Psoas muscle (tissue), 8 donors: ENCODE measurements around the gene TNS3. TPM values are rescaled to one million over a fixed set of nuclear protein-coding genes. Genes with fewer than 3 reads are reported as not detected.

Experiments used
- ATAC-seq, 4 donors: fragments of 200-7000 bp; cut with Tn5 transposase; one replicate each; pipeline ENCODE4 v1.9.1; 2020; ENCODE audit warnings: moderate library complexity in 3 of 4, mild to moderate bottlenecking in 2 of 4
- DNase-seq, 2 donors: peaks; one replicate each; pipeline ENCODE4 v3.0.0-alpha.2; 2020
- H3K27ac ChIP-seq: fragments of 200-600 bp; one replicate; pipeline ENCODE4 v1.8.0; 2022
- H3K27me3 ChIP-seq, 3 donors: fragments of 200-600 bp in 1 of 3; one replicate each; pipeline versions ENCODE4 v1.6.1 to v1.8.0; 2013 to 2022; ENCODE audit warnings: low read length in 2 of 3, mild to moderate bottlenecking in 2 of 3, moderate library complexity in 1 of 3; ENCODE audit not compliant: insufficient read depth in 3 of 3
- H3K36me3 ChIP-seq, 2 donors: fragments of 200-600 bp in 1 of 2; one replicate each; pipeline versions ENCODE4 v1.6.1 to v1.8.0; 2013 to 2022; ENCODE audit warnings: low read depth in 1 of 2, mild to moderate bottlenecking in 1 of 2, moderate library complexity in 1 of 2; ENCODE audit not compliant: insufficient read depth in 1 of 2
- H3K4me1 ChIP-seq: fragments of 200-600 bp; one replicate; pipeline ENCODE4 v1.8.0; 2022
- H3K4me3 ChIP-seq: fragments of 200-600 bp; one replicate; pipeline ENCODE4 v1.8.0; 2022; ENCODE audit warnings: mild to moderate bottlenecking
- H3K9me3 ChIP-seq: fragments of 200-600 bp; one replicate; pipeline ENCODE4 v1.8.0; 2022
- WGBS, 3 donors: extraction: QIAGEN DNeasy Blood & Tissue Kit; methylation state at CpG; one replicate each; pipeline versions ENCODE4 v1.1.6 to v1.1.7; 2013; 5-methylcytosine and 5-hydroxymethylcytosine counted together
- intact Hi-C, 2 donors: fragments of 100-400 bp; cut with DNase I; formaldehyde crosslinking; loops; one replicate each; pipeline versions ENCODE4 v1.11.0 to v1.14.2; 2022
- polyA plus RNA-seq, 3 donors: library from polyadenylated mRNA; stranded (reverse); fragments of 200-250 nt; gene quantifications; one replicate each; pipeline ENCODE4 v1.2.3, GENCODE V29; 2013
- total RNA-seq, 4 donors: library from RNA; stranded (reverse); fragmentation: NEBNext Ultra II Directional in 2 of 4; extraction: Animal tissue kit (Norgen Biotek cat#: 25700) in 2 of 4; gene quantifications; one replicate each; pipeline versions ENCODE4 v1.2.1 to v1.2.4, GENCODE V29; 2021 to 2023
- TF ChIP-seq, protein P1 (sequence below): fragments of 200-600 bp; IDR thresholded peaks from one replicate; pipeline ENCODE4 v1.8.0; 2022; ENCODE audit warnings: antibody characterized with exemption
- donor health status: healthy with polysubstance abuse.
- donor health status: DM: no; HTN: no; CAD: no; lungs with moderate emphysema.
- donor health status: Bipolar disorder and iron deficiency.
- donor health status: healthy.
- donor health status: DM: yes; HTN: yes; CAD: no.
- donor health status: DM: no; HTN: no; CAD: no.
- donor health status: DM: no; HTN: no; CAD: no.
- donor health status: DM: yes; HTN: yes; CAD: no.

TNS3 gene
- total and polyA plus RNA-seq, 7 donors = 11.5 to 75.3 (median 35.0) TPM

- peaks cover 44% of the 10 kb centered on the region for H3K4me1 ChIP-seq
- 70 to 81% (median 77%) methylated on average over 19 of the region's 19 CpGs for WGBS, 3 donors
Observed at GRCh38 chr7:47329320-47329926, 252.5 kb downstream of the TNS3 start.

DNA sequence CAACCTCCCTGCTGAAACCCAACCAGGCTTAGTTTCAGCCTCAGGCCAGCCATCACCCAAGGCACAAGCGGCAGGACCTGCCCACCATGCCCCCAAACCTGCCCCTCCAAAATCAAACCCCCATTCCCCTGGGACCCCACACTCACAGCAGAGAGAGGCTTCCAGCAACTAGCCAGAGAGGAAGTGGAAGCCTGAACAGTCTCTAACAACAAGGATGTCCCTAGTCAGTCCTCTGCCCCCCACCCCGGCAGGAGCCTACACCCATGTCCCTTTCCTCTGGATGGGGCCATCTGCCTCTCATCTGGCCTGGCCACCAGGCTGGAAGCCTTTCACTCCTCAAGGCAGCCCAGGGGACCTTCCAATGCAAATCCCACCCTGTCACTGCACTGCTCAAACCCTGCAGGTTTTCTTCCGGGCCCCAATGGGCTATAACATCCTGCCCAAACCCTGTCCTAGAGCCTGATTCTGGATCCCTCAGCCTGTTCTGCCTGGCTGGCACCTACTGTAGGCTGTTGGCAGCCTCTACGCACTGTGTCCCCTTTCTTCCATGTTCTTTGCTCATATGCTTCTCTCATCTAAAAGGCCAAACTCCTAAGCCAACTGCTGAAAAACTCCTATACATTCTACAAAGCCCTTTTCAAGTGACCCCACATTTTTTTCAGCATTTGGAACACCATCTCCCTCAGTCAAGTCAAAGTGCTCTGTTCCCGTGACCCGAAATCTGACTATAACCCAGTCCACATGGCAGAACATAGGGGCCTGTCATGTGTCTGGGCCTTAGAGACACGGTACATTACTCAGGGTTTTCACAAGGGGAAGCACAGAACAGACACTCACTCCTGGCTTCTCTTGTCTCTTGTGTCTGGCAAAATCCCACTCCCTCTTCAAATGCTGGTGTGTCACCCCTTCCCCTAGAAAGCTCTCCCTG is 253.3 kb downstream of the TNS3 start:
- no peaks in the 10 kb centered on the region for H3K27me3 ChIP-seq
- peaks cover 0 to 8% of the 10 kb centered on the region in 2 donors for H3K36me3 ChIP-seq
- DNase-seq (no peak), ATAC-seq (peak; percentile 9 to 26 (median 18))
- TF ChIP-seq, protein P1, sequence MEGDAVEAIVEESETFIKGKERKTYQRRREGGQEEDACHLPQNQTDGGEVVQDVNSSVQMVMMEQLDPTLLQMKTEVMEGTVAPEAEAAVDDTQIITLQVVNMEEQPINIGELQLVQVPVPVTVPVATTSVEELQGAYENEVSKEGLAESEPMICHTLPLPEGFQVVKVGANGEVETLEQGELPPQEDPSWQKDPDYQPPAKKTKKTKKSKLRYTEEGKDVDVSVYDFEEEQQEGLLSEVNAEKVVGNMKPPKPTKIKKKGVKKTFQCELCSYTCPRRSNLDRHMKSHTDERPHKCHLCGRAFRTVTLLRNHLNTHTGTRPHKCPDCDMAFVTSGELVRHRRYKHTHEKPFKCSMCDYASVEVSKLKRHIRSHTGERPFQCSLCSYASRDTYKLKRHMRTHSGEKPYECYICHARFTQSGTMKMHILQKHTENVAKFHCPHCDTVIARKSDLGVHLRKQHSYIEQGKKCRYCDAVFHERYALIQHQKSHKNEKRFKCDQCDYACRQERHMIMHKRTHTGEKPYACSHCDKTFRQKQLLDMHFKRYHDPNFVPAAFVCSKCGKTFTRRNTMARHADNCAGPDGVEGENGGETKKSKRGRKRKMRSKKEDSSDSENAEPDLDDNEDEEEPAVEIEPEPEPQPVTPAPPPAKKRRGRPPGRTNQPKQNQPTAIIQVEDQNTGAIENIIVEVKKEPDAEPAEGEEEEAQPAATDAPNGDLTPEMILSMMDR = no peak
- H3K4me3 ChIP-seq = peak overlapping the region; percentile 41
- intact Hi-C loops = no loop called here
- peaks cover 47% of the 10 kb centered on the region for H3K4me1 ChIP-seq
- H3K9me3 ChIP-seq = no peaks in the 10 kb centered on the region
- H3K27ac ChIP-seq = peak overlapping the region; percentile 61
- WGBS, 3 donors = 70 to 71% (median 70%) methylated on average over 7 of the region's 7 CpGs

More at GRCh38 chr7:47329320-47329926, 252.5 kb downstream of the TNS3 start:
- TF ChIP-seq, protein P1 = no peak
- ATAC-seq (no peak), DNase-seq (no peak)
- H3K27ac ChIP-seq = peak overlapping the region; percentile 61
- H3K27me3 ChIP-seq = no peaks in the 10 kb centered on the region
- H3K9me3 ChIP-seq = no peaks in the 10 kb centered on the region
- peaks cover 0 to 8% of the 10 kb centered on the region in 2 donors for H3K36me3 ChIP-seq
- no peak overlapping the region for H3K4me3 ChIP-seq
- intact Hi-C loops = no loop called here

DNA sequence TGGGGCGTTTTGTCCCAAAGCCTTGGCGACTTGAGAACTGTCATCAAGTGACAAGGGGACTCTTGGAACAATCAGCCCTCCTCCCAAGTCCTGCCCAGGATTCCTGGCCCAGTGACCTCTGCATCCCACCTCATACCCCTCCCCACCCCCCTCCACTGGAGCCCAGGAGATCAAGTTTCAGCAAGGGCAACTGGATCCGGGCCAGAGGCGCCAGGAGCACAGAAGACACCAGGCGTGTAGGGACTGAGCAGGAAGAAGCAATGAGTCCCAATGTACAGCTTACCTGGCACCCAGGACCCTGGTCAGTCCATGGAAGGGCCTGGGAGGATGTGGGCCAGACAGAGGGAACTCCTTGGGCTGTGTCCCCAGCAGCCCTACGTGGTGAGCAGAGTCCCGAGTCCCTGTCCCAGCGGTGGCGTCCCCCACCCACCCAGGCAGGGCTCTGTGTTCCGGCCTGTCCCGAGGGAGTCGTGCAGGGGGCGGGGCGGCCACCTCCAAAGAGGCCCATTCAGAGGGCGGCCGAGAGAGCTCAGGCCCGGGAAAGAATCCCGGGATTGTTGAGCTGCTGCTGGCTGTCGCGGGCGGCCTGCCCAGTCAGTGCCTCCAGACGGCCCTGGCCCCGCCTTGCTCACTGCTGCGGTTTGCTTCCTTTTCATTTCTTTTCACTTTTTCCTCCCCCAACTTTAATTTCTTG is 254.1 kb downstream of the TNS3 start:
- peak; percentile 83 to 90 for DNase-seq
- 8 to 15% (median 10%) methylated on average over 17 to 24 of the region's 24 CpGs for WGBS, 3 donors
- H3K4me1 ChIP-seq = peaks cover 44% of the 10 kb centered on the region

GRCh38 chr7:47327346-47327697 is 254.6 kb downstream of the TNS3 start:
- Histone ChIP-seq H3K4me3 (peak overlapping the region; percentile 41), H3K4me1 (peaks cover 41% of the 10 kb centered on the region), H3K36me3 (peaks cover 0 to 8% of the 10 kb centered on the region in 2 donors), H3K27ac (peak overlapping the region; percentile 61), H3K27me3 (no peaks in the 10 kb centered on the region), H3K9me3 (no peaks in the 10 kb centered on the region)
- no peak for DNase-seq
- peak; percentile 1 to 14 (median 7) for ATAC-seq
- TF ChIP-seq, protein P1 = no peak
- intact Hi-C loops = no loop called here
- WGBS, 3 donors = 63 to 76% (median 73%) methylated on average over 7 of the region's 7 CpGs

More for the DNA sequence above, 254.1 kb downstream of the TNS3 start:
- no peaks in the 10 kb centered on the region for H3K9me3 ChIP-seq
- intact Hi-C loops = no loop called here
- peak; percentile 74 to 85 (median 82) for ATAC-seq
- H3K36me3 ChIP-seq = peaks cover 0 to 8% of the 10 kb centered on the region in 2 donors
- H3K27ac ChIP-seq = peak overlapping the region; percentile 61
- H3K4me3 ChIP-seq = peak overlapping the region; percentile 41
- H3K27me3 ChIP-seq = no peaks in the 10 kb centered on the region
- TF ChIP-seq, protein P1 = no peak
